GM23338 (cell line): ENCODE measurements around the gene SEPTIN8. TPM values are rescaled to one million over a fixed set of nuclear protein-coding genes. Genes with fewer than 3 reads are reported as not detected.

Source experiments
- ATAC-seq: fragments of 200-7000 bp; cut with Tn5 transposase; 3 replicates; pipeline ENCODE4 v1.9.1; 2020
- DNase-seq: peaks from one replicate; pipeline ENCODE4 v3.0.0-alpha.2; 2015; ENCODE audit warnings: low spot score
- H2AFZ ChIP-seq: fragments of 200-600 bp; sonication (generic); 2 replicates; pipeline ENCODE4 v1.8.0; 2016; ENCODE audit warnings: antibody characterized with exemption, mild to moderate bottlenecking, moderate library complexity
- H3F3A ChIP-seq: fragments of 200-600 bp; sonication (generic); replicated peaks from 2 replicates; pipeline ENCODE4 v1.8.0; 2017; ENCODE audit warnings: antibody characterized with exemption, mixed run types, low read depth
- H3K27ac ChIP-seq: fragments of 200-600 bp; sonication (generic); 2 replicates; pipeline ENCODE4 v1.6.1; 2016; ENCODE audit warnings: low read depth
- H3K27me3 ChIP-seq: fragments of 200-600 bp; sonication (generic); 2 replicates; pipeline ENCODE4 v1.8.0; 2016; ENCODE audit warnings: mild to moderate bottlenecking, mixed run types, moderate library complexity; ENCODE audit not compliant: insufficient read depth
- H3K36me3 ChIP-seq: fragments of 200-600 bp; sonication (generic); 2 replicates; pipeline ENCODE4 v1.8.0; 2016; ENCODE audit warnings: mild to moderate bottlenecking; ENCODE audit not compliant: insufficient read depth
- H3K4me1 ChIP-seq: fragments of 200-600 bp; sonication (generic); 2 replicates; pipeline ENCODE4 v1.8.0; 2016; ENCODE audit warnings: mild to moderate bottlenecking, moderate library complexity; ENCODE audit not compliant: insufficient read depth
- H3K4me2 ChIP-seq: fragments of 200-600 bp; sonication (generic); 2 replicates; pipeline ENCODE4 v1.7.1; 2017; ENCODE audit warnings: mixed run types
- H3K4me3 ChIP-seq: fragments of 200-600 bp; sonication (generic); 2 replicates; pipeline ENCODE4 v1.6.1; 2016; ENCODE audit warnings: mixed run types
- H3K79me2 ChIP-seq: fragments of 200-600 bp; sonication (generic); replicated peaks from 2 replicates; pipeline ENCODE4 v1.8.0; 2017; ENCODE audit warnings: mild to moderate bottlenecking; ENCODE audit not compliant: insufficient read depth
- H3K9me2 ChIP-seq: fragments of 200-600 bp; sonication (generic); 2 replicates; pipeline ENCODE4 v1.8.0; 2017; ENCODE audit not compliant: insufficient read depth
- H4K20me1 ChIP-seq: fragments of 200-600 bp; sonication (generic); replicated peaks from 2 replicates; pipeline ENCODE4 v1.8.0; 2017; ENCODE audit warnings: mild to moderate bottlenecking; ENCODE audit not compliant: insufficient read depth
- H3K27ac Mint-ChIP-seq: 2 replicates; pipeline ENCODE4 v1.8.0; 2020; ENCODE audit warnings: inconsistent platforms, mild to moderate bottlenecking, moderate library complexity, mixed read lengths
- H3K27me3 Mint-ChIP-seq: 3 replicates; pipeline ENCODE4 v1.8.0; 2022; ENCODE audit warnings: low read depth, mild to moderate bottlenecking, moderate library complexity, mixed read lengths, inconsistent platforms; ENCODE audit not compliant: insufficient read depth, poor library complexity
- H3K36me3 Mint-ChIP-seq: 3 replicates; pipeline ENCODE4 v1.8.0; 2021; ENCODE audit warnings: low read depth, mild to moderate bottlenecking, inconsistent platforms, moderate library complexity, mixed read lengths
- H3K4me1 Mint-ChIP-seq: 3 replicates; pipeline ENCODE4 v1.8.0; 2020; ENCODE audit warnings: mild to moderate bottlenecking, inconsistent platforms, mixed read lengths
- H3K4me3 Mint-ChIP-seq: 3 replicates; pipeline ENCODE4 v1.8.0; 2021; ENCODE audit warnings: moderate library complexity, mild to moderate bottlenecking, inconsistent platforms, mixed read lengths
- H3K9me3 Mint-ChIP-seq: 3 replicates; pipeline ENCODE4 v1.8.0; 2020; ENCODE audit warnings: moderate library complexity, mild to moderate bottlenecking, inconsistent platforms, mixed read lengths
- CREB1 ChIP-seq: fragments of 250-450 bp; sonication (Bioruptor Pico); IDR thresholded peaks from 2 replicates; pipeline ENCODE4 v1.5.0; 2020; ENCODE audit warnings: low read depth, mild to moderate bottlenecking, moderate library complexity
- CTCF ChIP-seq, 2 experiments: fragments of 200-600 bp in 1 of 2; sonication (generic) in 1 of 2; conservative IDR thresholded peaks; 2 replicates each; pipeline versions ENCODE4 v1.5.1 to v1.6.1; 2016 to 2017; ENCODE audit warnings: antibody characterized with exemption in 2 of 2, low read depth in 2 of 2, mild to moderate bottlenecking in 2 of 2, moderate library complexity in 1 of 2
- ETS1 ChIP-seq: IDR thresholded peaks from 2 replicates; pipeline ENCODE4 v1.6.1; 2016; ENCODE audit warnings: antibody characterized with exemption
- EZH2 ChIP-seq: fragments of 200-600 bp; sonication (generic); IDR thresholded peaks from one replicate; pipeline ENCODE4 v1.8.0; 2017; ENCODE audit warnings: antibody characterized with exemption, mild to moderate bottlenecking, low read depth; ENCODE audit not compliant: unreplicated experiment
- EZH2phosphoT487 ChIP-seq: fragments of 200-600 bp; sonication (generic); IDR thresholded peaks from one replicate; pipeline ENCODE4 v1.8.1; 2018; ENCODE audit warnings: antibody characterized with exemption; ENCODE audit not compliant: unreplicated experiment
- JUNB ChIP-seq: IDR thresholded peaks from one replicate; pipeline ENCODE4 v1.6.1; 2016; ENCODE audit warnings: antibody characterized with exemption; ENCODE audit not compliant: unreplicated experiment
- NANOG ChIP-seq: IDR thresholded peaks from 2 replicates; pipeline ENCODE4 v1.6.1; 2016; ENCODE audit warnings: antibody characterized with exemption, borderline replicate concordance
- POLR2AphosphoS5 ChIP-seq: IDR thresholded peaks from 2 replicates; pipeline ENCODE4 v1.6.1; 2016; ENCODE audit warnings: antibody characterized with exemption, low read depth
- REST ChIP-seq: IDR thresholded peaks from one replicate; pipeline ENCODE4 v1.6.1; 2018; ENCODE audit warnings: antibody characterized with exemption; ENCODE audit not compliant: unreplicated experiment
- STAT1 ChIP-seq: IDR thresholded peaks from one replicate; pipeline ENCODE4 v1.6.1; 2016; ENCODE audit warnings: antibody characterized with exemption; ENCODE audit not compliant: unreplicated experiment
- ZNF114 ChIP-seq: fragments of 250-450 bp; sonication (Bioruptor Pico); IDR thresholded peaks from 2 replicates; pipeline ENCODE4 v1.5.0; 2020; ENCODE audit warnings: mild to moderate bottlenecking, moderate library complexity
- ZNF331 ChIP-seq: fragments of 250-450 bp; sonication (Bioruptor Pico); IDR thresholded peaks from 2 replicates; pipeline ENCODE4 v1.5.0; 2020; ENCODE audit warnings: low read depth, mild to moderate bottlenecking, moderate library complexity
- ZNF462 ChIP-seq: fragments of 250-450 bp; sonication (Bioruptor Pico); IDR thresholded peaks from 2 replicates; pipeline ENCODE4 v1.5.0; 2020; ENCODE audit warnings: mild to moderate bottlenecking, moderate library complexity
- polyA plus RNA-seq: library from polyadenylated mRNA; unstranded; fragments of >200 nt; fragmentation: Nextera tagmentation; extraction: Ambion mirVana; gene quantifications from 2 replicates; pipeline ENCODE4 v1.2.1, GENCODE V29; 2016
- total RNA-seq: library from RNA; depleted of rRNA; stranded (reverse); fragments of >200 nt; shearing (Covaris generic); gene quantifications from 2 replicates; pipeline ENCODE4 v1.2.3, GENCODE V29; 2014

Gene SEPTIN8
- total and polyA plus RNA-seq, 2 experiments from 2014 or later = 8.8 to 45.0 TPM

- Histone ChIP-seq H3F3A (no peaks in the 10 kb centered on the region), H3K27me3 (peaks cover 10% of the 10 kb centered on the region; the same call in 1 of the 2 replicates), H3K27ac (no peak overlapping the region), H3K36me3 (no peaks in the 10 kb centered on the region), H3K9me2 (no peaks in the 10 kb centered on the region), H3K4me1 (peaks cover 6% of the 10 kb centered on the region; the same call in 1 of the 2 replicates), H3K4me3 (no peak overlapping the region), H2AFZ (no peak overlapping the region), H3K79me2 (peaks cover 11% of the 10 kb centered on the region), H4K20me1 (peaks cover 11% of the 10 kb centered on the region; the same call in 1 of the 2 replicates), H3K4me2 (no peak overlapping the region)
- Mint-ChIP-seq H3K36me3 (no peaks in the 10 kb centered on the region), H3K4me1 (peaks cover 14% of the 10 kb centered on the region), H3K9me3 (no peaks in the 10 kb centered on the region), H3K4me3 (no peak overlapping the region), H3K27me3 (no peaks in the 10 kb centered on the region), H3K27ac (no peak overlapping the region)
- no peak for DNase-seq
- ATAC-seq = no peak
- TF ChIP-seq ETS1 (no peak), JUNB (no peak), EZH2 (no peak), ZNF331 (CRISPR knock-in tag) (no peak), EZH2phosphoT487 (no peak), CTCF (conservative IDR thresholded peaks at IDR 0.05; ENCODE audit: low read depth in 2 of 2) (no peak), REST (no peak), ZNF114 (no peak), POLR2AphosphoS5 (no peak), ZNF462 (CRISPR knock-in tag) (no peak), STAT1 (no peak), CREB1 (no peak), NANOG (no peak)
Observed at GRCh38 chr5:132739232-132739631, 37.8 kb downstream of the SEPTIN8 start.
